Measurements from ENCODE around the gene EMD.
"Not testable (repeated sequence)": the region's sequence is repeated elsewhere in the genome, so short reads cannot be mapped to it uniquely, and the experiment has no call there.

EMD gene

DNA sequence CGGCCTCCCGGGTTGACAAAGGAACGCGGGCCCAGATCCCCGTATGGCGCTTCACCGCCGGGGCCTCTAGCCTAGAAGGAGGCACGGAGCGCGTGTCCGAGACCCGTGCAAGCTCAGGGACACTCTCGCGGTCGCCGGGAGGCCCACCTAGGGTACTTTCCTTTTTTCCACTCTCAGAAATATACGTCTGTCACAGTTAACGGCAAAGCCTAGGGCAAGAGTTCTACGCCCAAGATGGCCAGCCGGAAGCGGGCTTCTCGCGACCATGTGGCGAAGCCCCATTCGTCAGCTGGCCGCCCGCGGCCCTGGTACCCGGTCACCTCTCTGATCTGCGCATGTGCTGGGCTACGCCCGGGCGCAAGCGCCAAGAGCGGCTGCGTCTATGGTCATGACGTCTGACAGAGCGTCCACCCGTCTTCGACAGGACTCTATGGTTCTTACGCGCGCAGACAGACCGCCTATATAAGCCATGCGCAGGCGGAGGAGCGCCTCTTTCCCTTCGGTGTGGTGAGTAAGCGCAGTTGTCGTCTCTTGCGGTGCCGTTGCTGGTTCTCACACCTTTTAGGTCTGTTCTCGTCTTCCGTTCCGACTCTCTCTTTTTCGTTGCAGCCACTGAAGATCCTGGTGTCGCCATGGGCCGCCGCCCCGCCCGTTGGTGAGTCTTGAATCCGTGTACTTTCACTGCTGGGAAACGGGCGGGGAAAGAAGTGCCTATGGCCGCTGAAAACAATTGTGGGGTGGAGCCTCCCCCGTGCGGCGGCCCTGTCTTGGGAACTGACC, 19.0 kb downstream of the EMD start, which contains the start of gene RPL10:
Gene RPL10, plus strand, starts transcription at position 490 of the 780 bp plus-strand sequence. Its CDS starts 143 bp downstream, at position 633.
- peak within 1 kb of the TSS; percentile 89 for H3K4me3 ChIP-seq (replicated peaks; ENCODE audit: low read depth, low read length)
- H3K27me3 ChIP-seq (replicated peaks; ENCODE audit: control insufficient read depth, insufficient read depth, low read length) = no peaks in the 10 kb centered on the region
- peaks cover 11% of the 10 kb centered on the region for H3K36me3 ChIP-seq (ENCODE audit: control insufficient read depth, insufficient read depth, low read length)

DNA sequence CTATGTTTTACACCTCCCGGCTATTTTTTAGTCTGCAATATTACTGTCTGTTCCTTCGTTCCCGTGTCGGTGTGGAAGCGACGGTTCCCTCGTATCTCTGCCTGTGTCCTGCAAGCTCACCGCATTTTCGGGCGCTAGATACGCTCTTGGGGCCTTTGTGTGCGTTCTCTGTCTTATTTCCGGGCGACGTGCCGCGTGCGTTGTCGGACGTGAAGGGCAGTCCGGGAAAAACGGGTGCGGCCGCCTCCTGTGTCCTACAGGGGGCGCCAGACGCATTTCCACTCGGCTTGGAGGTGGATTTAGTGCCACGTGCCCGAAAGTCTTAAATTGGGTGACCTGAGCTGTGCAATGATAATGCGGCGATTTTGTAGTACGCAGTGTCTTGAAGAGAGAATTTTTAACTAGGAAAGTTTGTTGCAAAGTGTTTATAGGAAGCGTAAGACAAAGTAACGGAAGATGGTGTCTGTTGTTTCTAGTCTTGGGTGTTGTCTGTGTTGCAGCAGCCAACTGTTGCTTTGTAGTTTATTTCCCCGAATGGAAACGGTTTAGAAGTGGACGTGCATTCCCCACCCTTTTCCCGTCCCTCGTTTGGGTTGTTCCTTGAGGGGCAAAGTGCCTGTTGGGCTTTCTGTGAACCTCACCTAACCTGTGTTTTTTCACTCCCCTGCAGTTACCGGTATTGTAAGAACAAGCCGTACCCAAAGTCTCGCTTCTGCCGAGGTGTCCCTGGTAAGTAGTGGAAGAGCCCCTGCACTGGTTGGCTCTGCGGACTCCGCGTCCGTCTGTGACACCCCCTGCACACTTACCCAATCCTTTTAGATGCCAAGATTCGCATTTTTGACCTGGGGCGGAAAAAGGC, 19.8 kb downstream of the EMD start:
- DNase-seq (ENCODE audit: extremely low read depth, insufficient read length) = peak; percentile 76
- Histone ChIP-seq H3K36me3 (ENCODE audit: control insufficient read depth, insufficient read depth, low read length) (peaks cover 11% of the 10 kb centered on the region), H3K4me3 (replicated peaks; ENCODE audit: low read depth, low read length) (peak overlapping the region; percentile 89), H3K27me3 (replicated peaks; ENCODE audit: control insufficient read depth, insufficient read depth, low read length) (no peaks in the 10 kb centered on the region)
- TF ChIP-seq, protein P1, sequence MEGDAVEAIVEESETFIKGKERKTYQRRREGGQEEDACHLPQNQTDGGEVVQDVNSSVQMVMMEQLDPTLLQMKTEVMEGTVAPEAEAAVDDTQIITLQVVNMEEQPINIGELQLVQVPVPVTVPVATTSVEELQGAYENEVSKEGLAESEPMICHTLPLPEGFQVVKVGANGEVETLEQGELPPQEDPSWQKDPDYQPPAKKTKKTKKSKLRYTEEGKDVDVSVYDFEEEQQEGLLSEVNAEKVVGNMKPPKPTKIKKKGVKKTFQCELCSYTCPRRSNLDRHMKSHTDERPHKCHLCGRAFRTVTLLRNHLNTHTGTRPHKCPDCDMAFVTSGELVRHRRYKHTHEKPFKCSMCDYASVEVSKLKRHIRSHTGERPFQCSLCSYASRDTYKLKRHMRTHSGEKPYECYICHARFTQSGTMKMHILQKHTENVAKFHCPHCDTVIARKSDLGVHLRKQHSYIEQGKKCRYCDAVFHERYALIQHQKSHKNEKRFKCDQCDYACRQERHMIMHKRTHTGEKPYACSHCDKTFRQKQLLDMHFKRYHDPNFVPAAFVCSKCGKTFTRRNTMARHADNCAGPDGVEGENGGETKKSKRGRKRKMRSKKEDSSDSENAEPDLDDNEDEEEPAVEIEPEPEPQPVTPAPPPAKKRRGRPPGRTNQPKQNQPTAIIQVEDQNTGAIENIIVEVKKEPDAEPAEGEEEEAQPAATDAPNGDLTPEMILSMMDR (IDR thresholded peaks at IDR 0.05; ENCODE audit: insufficient read depth, low read length, poor library complexity, severe bottlenecking) = peak; percentile 73

More for the DNA sequence above, 19.0 kb downstream of the EMD start, which contains the start of gene RPL10:
- DNase-seq (ENCODE audit: extremely low read depth, insufficient read length) = peak; percentile 96
- TF ChIP-seq, protein P1 (IDR thresholded peaks at IDR 0.05; ENCODE audit: insufficient read depth, low read length, poor library complexity, severe bottlenecking) = no peak

DNA sequence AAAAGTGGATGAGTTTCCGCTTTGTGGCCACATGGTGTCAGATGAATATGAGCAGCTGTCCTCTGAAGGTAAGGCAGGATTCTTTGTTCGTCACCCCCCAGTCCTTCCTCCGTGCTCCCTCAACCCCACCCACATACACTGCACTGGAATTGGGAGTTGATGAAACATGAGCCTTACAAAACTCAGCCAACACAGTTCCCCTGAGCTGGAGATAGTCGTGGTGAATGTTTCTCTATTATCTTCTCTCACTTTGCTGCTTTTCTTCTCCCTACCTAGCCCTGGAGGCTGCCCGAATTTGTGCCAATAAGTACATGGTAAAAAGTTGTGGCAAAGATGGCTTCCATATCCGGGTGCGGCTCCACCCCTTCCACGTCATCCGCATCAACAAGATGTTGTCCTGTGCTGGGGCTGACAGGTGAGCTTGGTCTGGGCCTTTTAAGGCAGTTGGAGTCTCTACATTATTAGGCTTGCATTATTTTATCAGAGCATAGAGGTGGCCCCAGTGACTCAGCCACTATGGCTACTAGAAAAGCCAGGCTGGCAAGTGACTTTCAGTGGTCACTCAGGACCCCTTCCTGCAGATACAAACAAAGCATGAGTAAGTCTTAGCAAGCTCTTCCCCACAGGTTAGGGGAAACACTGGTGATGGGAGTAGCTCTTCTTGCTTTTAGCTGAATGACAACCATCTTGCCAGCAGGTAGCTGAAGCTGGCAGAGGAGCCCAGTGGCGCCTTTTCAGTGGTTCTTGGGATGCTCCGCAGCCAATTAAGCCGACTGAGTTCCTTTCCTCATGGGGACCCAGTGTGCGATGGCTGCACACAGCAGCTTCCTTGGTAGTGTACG, 20.7 kb downstream of the EMD start:
- no peak for DNase-seq (ENCODE audit: extremely low read depth, insufficient read length)
- TF ChIP-seq, protein P1 (IDR thresholded peaks at IDR 0.05; ENCODE audit: insufficient read depth, low read length, poor library complexity, severe bottlenecking) = no peak
- H3K4me3 ChIP-seq (replicated peaks; ENCODE audit: low read depth, low read length) = peak overlapping the region; percentile 89
- peaks cover 11% of the 10 kb centered on the region for H3K36me3 ChIP-seq (ENCODE audit: control insufficient read depth, insufficient read depth, low read length)
- H3K27me3 ChIP-seq (replicated peaks; ENCODE audit: control insufficient read depth, insufficient read depth, low read length) = no peaks in the 10 kb centered on the region

DNA sequence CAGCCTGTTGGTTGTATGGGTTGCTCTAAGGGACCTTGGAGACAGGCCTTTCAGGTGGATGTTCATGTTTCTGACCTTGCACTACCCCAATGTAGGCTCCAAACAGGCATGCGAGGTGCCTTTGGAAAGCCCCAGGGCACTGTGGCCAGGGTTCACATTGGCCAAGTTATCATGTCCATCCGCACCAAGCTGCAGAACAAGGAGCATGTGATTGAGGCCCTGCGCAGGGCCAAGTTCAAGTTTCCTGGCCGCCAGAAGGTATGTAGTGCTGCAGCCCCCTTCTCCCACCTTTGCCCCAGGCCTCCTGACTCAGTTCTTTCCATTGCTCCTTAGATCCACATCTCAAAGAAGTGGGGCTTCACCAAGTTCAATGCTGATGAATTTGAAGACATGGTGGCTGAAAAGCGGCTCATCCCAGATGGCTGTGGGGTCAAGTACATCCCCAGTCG, 21.3 kb downstream of the EMD start:
- DNase-seq (ENCODE audit: extremely low read depth, insufficient read length); H3K27me3 ChIP-seq (replicated peaks; ENCODE audit: control insufficient read depth, insufficient read depth, low read length): not testable (repeated sequence)
- H3K4me3 ChIP-seq (replicated peaks; ENCODE audit: low read depth, low read length) = peak overlapping the region; percentile 89
- H3K36me3 ChIP-seq (ENCODE audit: control insufficient read depth, insufficient read depth, low read length) = peaks cover 11% of the 10 kb centered on the region

DNA sequence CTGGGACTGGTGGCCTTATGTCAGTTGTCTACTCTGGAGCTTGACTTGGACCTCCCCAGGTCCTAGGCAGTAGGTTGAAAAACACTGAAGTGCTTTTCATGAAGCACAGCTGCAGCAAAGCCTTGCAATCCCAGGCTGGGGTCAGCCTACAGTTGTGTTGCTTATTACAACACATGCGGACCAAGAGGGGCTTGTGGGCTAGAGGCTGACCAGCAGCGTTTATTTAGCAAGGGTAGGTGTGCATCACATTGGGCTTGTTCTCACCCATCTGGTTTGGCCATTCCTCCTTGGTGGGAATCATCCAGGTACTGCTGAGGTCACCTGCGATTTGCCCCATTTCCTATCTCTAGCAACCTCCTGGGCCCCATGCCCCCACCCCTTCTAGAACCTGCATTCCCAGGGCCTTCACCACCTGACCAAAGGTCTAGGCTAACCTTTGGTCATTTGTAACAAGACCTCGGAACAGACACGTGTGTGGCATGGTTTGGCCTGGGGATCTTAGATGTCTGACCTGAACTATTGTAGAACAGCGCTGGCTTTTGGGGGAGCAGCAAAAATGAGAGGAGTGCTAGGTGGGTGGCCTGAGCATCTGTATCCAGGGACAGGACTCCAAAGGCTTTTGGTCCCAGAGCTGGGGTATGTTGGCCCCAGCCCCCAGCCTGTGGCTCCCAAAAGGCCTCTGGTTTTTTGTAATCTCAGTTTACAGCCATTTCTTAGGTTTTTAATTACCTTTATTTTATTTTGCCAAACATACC, 22.1 kb downstream of the EMD start:
- Histone ChIP-seq H3K4me3 (replicated peaks; ENCODE audit: low read depth, low read length) (no peak overlapping the region), H3K27me3 (replicated peaks; ENCODE audit: control insufficient read depth, insufficient read depth, low read length) (no peaks in the 10 kb centered on the region), H3K36me3 (ENCODE audit: control insufficient read depth, insufficient read depth, low read length) (peaks cover 11% of the 10 kb centered on the region)
- TF ChIP-seq, protein P1 (IDR thresholded peaks at IDR 0.05; ENCODE audit: insufficient read depth, low read length, poor library complexity, severe bottlenecking) = no peak
- DNase-seq (ENCODE audit: extremely low read depth, insufficient read length) = no peak

Data from GM06990 (cell line).